Measurements from ENCODE around the gene TRAPPC2L.

TRAPPC2L gene

DNA sequence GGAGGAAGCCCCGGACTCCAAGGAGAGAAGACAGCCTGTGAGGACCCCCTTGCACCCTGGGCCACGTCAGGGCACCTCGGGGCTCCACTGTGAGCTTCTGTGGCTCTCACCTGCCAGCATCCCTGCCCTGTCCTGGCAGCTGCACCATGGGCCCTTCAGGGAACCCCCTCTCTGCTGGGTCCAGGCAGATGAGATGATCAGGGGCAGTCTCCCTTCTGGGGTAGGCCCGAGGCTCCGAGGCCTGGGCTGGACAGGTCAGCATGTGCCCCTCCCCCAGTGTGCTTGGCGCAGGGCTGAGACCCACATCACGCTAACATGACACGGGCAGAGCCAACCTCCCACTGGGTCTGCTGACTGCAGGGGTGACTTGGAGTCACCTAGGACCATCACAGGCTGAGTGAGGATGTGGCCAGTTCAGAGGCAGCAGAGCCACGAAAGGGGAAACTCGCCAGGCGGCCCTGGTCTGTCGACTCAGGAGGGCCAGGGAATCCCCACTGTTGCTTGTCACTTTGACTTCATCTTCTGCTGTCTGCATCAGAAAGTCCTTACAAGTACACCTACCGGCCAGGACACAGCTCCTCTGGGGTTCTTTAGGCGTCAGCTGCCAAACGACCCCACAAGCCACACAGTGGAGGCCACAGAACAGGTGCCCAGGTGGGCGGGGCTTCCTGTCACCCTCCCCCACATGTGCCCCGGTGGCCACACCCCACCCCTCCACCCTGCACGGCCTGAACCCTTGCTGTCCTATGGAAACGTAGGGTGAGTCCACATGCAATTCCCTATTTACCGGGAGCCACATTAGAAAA is 2.4 kb upstream of the TRAPPC2L start:
- TF ChIP-seq CTCF (conservative IDR thresholded peaks at IDR 0.05; ENCODE audit: low read length): no peak
- no peak overlapping the region for H3K4me3 ChIP-seq (ENCODE audit: low read length)
- no peak for DNase-seq (ENCODE audit: low read depth)

GRCh38 chr16:88855176-88855575 is 1.8 kb upstream of the TRAPPC2L start:
- TF ChIP-seq CTCF (conservative IDR thresholded peaks at IDR 0.05; ENCODE audit: low read length): no peak
- DNase-seq (ENCODE audit: low read depth): no peak
- H3K4me3 ChIP-seq (ENCODE audit: low read length): no peak overlapping the region

- peak overlapping the region; percentile 72 for H3K4me3 ChIP-seq (ENCODE audit: low read length)
- TF ChIP-seq CTCF (conservative IDR thresholded peaks at IDR 0.05; ENCODE audit: low read length): no peak
These were observed 1.2 kb upstream of the TRAPPC2L start for GRCh38 chr16:88855736-88856121.

DNA sequence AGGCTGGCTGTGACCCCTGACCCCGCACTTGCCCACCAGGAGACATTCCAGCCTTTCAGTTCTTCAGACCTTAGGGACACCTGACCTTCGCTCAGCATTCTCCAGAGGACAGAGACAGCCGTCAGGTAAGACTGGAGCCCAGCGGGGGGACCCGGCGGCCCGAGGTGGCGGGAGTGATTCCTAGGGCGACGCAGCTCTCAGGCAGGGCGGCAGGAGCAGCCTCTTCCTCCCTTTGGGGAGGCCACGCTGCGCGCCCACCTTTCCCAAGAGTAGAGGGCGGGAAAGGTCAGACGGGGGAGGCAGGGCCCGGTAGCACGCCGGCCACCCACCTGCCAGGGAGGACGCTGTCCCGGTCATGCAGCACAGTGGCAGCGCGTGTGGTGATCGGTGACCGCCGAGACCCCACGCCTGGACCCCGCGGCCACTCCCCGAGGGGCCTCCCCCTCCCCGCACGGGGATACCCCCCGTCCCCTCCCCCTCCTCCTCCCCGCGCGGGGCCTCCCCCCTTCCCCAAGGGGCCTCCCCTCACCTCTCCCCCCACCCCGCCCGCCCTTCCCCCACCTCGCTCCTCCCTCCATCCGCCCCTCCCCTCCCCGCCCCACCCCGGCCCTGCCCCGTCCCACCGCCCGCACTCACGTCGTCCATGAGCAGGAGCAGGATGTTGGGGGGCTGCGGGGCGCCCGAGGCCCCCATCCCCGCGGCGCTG is 652 bp upstream of the TRAPPC2L start:
- peak overlapping the region; percentile 72 for H3K4me3 ChIP-seq (ENCODE audit: low read length)
- TF ChIP-seq CTCF (conservative IDR thresholded peaks at IDR 0.05; ENCODE audit: low read length): no peak
- DNase-seq (ENCODE audit: low read depth): no peak

More at GRCh38 chr16:88855736-88856121, 1.2 kb upstream of the TRAPPC2L start:
- no peak for DNase-seq (ENCODE audit: low read depth)

DNA sequence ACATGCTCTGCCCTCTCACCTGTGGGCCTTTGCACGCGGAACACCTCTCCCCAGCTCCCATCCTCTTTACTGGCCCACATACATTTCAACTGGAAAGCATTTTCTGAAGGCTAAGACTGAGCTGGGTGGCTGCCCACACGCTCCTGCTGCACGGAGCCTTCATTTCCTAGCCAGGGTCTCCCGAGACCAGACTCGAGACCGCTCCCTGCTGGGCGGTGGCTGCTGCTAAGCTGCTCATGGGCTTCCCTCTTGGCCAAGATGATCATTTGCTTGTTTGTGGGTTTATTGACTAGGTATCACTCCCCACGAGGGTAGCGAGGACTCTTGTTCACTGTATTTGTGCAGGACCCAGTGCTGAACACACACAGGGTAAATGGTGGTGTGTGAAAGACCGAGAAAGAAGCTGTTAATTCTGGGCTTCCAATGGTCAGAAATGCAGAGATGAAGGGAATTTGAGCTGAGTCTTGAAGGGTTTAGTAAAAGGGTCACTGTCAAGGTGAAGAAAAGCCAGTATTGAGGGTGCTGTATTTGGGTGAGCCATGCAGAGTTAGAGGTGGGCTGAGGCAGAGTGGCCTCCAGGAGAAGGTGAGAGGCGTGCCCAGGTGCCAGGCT is 907 bp downstream of the TRAPPC2L start:
- TF ChIP-seq CTCF (conservative IDR thresholded peaks at IDR 0.05; ENCODE audit: low read length): peak; percentile 79
- peak overlapping the region; percentile 99 for H3K4me3 ChIP-seq (ENCODE audit: low read length)
- DNase-seq (ENCODE audit: low read depth): peak; percentile 72

GRCh38 chr16:88859381-88860091 is 2.6 kb downstream of the TRAPPC2L start:
- TF ChIP-seq CTCF (conservative IDR thresholded peaks at IDR 0.05; ENCODE audit: low read length): no peak

More at GRCh38 chr16:88859381-88860091, 2.6 kb downstream of the TRAPPC2L start:
- no peak for DNase-seq (ENCODE audit: low read depth)
- no peak overlapping the region for H3K4me3 ChIP-seq (ENCODE audit: low read length)

Measured in AG10803 (cell line).